Fibroblast of lung (primary cell): ENCODE results near the gene PRR20E. TPM values are rescaled to one million over a fixed set of nuclear protein-coding genes. Genes with fewer than 3 reads are reported as not detected.
"Not testable (repeated sequence)": the region's sequence is repeated elsewhere in the genome, so short reads cannot be mapped to it uniquely, and the experiment has no call there.

Experiments
- DNase-seq, 2 donors: peaks; one replicate each; pipeline versions ENCODE4 v3.0.0 to v3.0.0-alpha.2; 2010; ENCODE audit warnings: low read depth in 2 of 2
- H2AFZ ChIP-seq: 2 replicates; pipeline ENCODE4 v1.5.1; 2012; ENCODE audit warnings: low read length, control low read depth, inconsistent platforms
- H3K27ac ChIP-seq: 2 replicates; pipeline ENCODE4 v1.5.1; 2011; ENCODE audit warnings: low read length, control low read depth; ENCODE audit not compliant: insufficient read depth
- H3K27me3 ChIP-seq: 2 replicates; pipeline ENCODE4 v1.5.1; 2011; ENCODE audit warnings: mild to moderate bottlenecking, low read length; ENCODE audit not compliant: control insufficient read depth, insufficient read depth
- H3K36me3 ChIP-seq: 2 replicates; pipeline ENCODE4 v1.5.1; 2011; ENCODE audit warnings: low read length; ENCODE audit not compliant: control insufficient read depth, insufficient read depth
- H3K4me1 ChIP-seq: 2 replicates; pipeline ENCODE4 v1.5.1; 2011; ENCODE audit warnings: low read length; ENCODE audit not compliant: control insufficient read depth, insufficient read depth; ENCODE audit errors: extremely low read depth
- H3K4me2 ChIP-seq: 2 replicates; pipeline ENCODE4 v1.5.1; 2011; ENCODE audit warnings: low read length, control low read depth; ENCODE audit not compliant: insufficient read depth; ENCODE audit errors: extremely low read depth
- H3K4me3 ChIP-seq, 4 experiments: fragments of 200-600 bp in 1 of 4; sonication (generic) in 1 of 4; replicated peaks in 1 of 4; 2 replicates each; pipeline ENCODE4 v1.5.1; 2011 to 2016; ENCODE audit warnings: low read length in 4 of 4, low read depth in 3 of 4, mild to moderate bottlenecking in 3 of 4, control low read depth in 2 of 4, inconsistent platforms in 1 of 4, mixed read lengths in 1 of 4; ENCODE audit not compliant: insufficient read depth in 1 of 4; ENCODE audit errors: control extremely low read depth in 1 of 4
- H3K79me2 ChIP-seq: 2 replicates; pipeline ENCODE4 v1.5.1; 2012; ENCODE audit warnings: mild to moderate bottlenecking, low read length, inconsistent platforms; ENCODE audit not compliant: control insufficient read depth, insufficient read depth
- H3K9ac ChIP-seq: 2 replicates; pipeline ENCODE4 v1.5.1; 2011; ENCODE audit warnings: mild to moderate bottlenecking, low read length, control low read depth; ENCODE audit not compliant: insufficient read depth
- H3K9me3 ChIP-seq: 2 replicates; pipeline ENCODE4 v1.5.1; 2012; ENCODE audit warnings: low read depth, low read length; ENCODE audit not compliant: control insufficient read depth, insufficient read depth
- H4K20me1 ChIP-seq: 2 replicates; pipeline ENCODE4 v1.5.1; 2011; ENCODE audit warnings: low read length; ENCODE audit not compliant: control insufficient read depth, insufficient read depth; ENCODE audit errors: extremely low read depth
- EZH2 ChIP-seq: IDR thresholded peaks from 2 replicates; pipeline ENCODE4 v1.5.1; 2012; ENCODE audit warnings: low read length, control low read depth, mild to moderate bottlenecking; ENCODE audit errors: missing control alignments
- polyA plus RNA-seq, 2 donors: library from polyadenylated mRNA; depleted of rRNA in 1 of 2; stranded (reverse) in 1 of 2; unstranded in 1 of 2; fragments of >200 nt; gene quantifications; 2 replicates each; pipeline ENCODE4 v1.2.1, GENCODE V29; 2011 to 2012; ENCODE audit warnings: missing spikeins in 1 of 2
- total RNA-seq: library from RNA; depleted of rRNA; stranded (reverse); fragments of >200 nt; gene quantifications from 2 replicates; pipeline ENCODE4 v1.2.1, GENCODE V29; 2014
- TF ChIP-seq, protein P1 (sequence below), 2 donors: IDR thresholded peaks in 1 of 2; conservative IDR thresholded peaks in 1 of 2; 1 replicate in 1 of 2; 2 replicates in 1 of 2; pipeline ENCODE4 v1.5.1; 2011 to 2012; ENCODE audit warnings: low read length in 2 of 2, control low read depth in 1 of 2, inconsistent platforms in 1 of 2, low read depth in 1 of 2, mild to moderate bottlenecking in 1 of 2

PRR20E gene
- total and polyA plus RNA-seq, 2 donors (not counting 1 experiment from before 2014, with no cell fraction given) = not detected

DNA sequence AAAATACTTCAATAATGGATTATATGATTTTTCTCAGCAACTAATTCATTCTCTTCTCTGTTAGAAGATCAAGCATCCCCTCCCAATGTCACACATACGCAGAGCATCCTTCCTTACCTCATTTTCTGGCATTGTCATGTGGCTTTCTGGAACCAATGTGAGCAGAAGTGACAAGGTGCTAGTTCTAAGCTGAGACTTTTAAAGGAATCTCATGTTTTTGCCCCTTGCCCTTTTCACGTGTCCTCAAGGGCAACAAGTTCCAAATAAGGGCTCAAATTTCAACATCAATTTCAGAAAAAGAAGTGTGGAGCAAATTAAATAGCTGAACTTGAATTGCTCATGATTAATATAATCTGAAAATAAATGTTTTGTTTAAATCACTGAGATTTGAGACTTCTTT is 30.9 kb upstream of the PRR20E start:
- no peaks in the 10 kb centered on the region for H3K36me3 ChIP-seq
- DNase-seq = no peak
- no peak overlapping the region for H3K9ac ChIP-seq
- H3K27ac ChIP-seq = no peak overlapping the region
- H3K4me3 ChIP-seq = no peak overlapping the region
- H3K79me2 ChIP-seq = no peaks in the 10 kb centered on the region
- no peaks in the 10 kb centered on the region for H3K9me3 ChIP-seq
- H3K4me2 ChIP-seq = no peak overlapping the region
- no peaks in the 10 kb centered on the region for H4K20me1 ChIP-seq
- H2AFZ ChIP-seq = no peak overlapping the region
- no peak for TF ChIP-seq EZH2
- TF ChIP-seq, protein P1, sequence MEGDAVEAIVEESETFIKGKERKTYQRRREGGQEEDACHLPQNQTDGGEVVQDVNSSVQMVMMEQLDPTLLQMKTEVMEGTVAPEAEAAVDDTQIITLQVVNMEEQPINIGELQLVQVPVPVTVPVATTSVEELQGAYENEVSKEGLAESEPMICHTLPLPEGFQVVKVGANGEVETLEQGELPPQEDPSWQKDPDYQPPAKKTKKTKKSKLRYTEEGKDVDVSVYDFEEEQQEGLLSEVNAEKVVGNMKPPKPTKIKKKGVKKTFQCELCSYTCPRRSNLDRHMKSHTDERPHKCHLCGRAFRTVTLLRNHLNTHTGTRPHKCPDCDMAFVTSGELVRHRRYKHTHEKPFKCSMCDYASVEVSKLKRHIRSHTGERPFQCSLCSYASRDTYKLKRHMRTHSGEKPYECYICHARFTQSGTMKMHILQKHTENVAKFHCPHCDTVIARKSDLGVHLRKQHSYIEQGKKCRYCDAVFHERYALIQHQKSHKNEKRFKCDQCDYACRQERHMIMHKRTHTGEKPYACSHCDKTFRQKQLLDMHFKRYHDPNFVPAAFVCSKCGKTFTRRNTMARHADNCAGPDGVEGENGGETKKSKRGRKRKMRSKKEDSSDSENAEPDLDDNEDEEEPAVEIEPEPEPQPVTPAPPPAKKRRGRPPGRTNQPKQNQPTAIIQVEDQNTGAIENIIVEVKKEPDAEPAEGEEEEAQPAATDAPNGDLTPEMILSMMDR (conservative IDR thresholded peaks at IDR 0.05 in 1 of 2, IDR thresholded peaks at IDR 0.05 in 1 of 2; ENCODE audit: low read depth in 1 of 2, low read length in 2 of 2) = no peak
- no peaks in the 10 kb centered on the region for H3K4me1 ChIP-seq
- H3K27me3 ChIP-seq = no peaks in the 10 kb centered on the region

DNA sequence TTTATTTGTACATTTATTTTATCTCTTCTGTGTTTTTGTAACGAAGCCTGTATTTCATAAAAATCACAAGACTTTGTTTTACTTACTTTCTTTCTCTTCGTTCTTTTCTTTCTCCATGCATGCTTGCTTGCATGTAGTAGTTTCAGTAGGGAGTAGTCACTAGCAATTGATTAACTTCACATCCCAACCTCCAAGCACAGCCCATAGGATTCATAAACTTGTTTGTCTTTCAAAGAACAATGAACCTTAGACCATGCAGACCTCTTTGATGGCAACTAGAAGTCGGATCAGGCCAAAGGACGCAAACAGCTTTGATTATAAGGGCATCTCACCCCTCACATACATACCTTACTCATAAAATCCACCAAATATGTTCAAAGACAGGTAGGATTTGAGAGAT is 29.4 kb upstream of the PRR20E start:
- Histone ChIP-seq H3K79me2 (no peaks in the 10 kb centered on the region), H4K20me1 (no peaks in the 10 kb centered on the region), H3K4me1 (no peaks in the 10 kb centered on the region), H3K36me3 (no peaks in the 10 kb centered on the region), H3K4me2 (no peak overlapping the region), H3K4me3 (no peak overlapping the region), H2AFZ (no peak overlapping the region), H3K27ac (no peak overlapping the region), H3K9me3 (no peaks in the 10 kb centered on the region), H3K9ac (no peak overlapping the region), H3K27me3 (no peaks in the 10 kb centered on the region)
- DNase-seq = no peak
- TF ChIP-seq, protein P1 (conservative IDR thresholded peaks at IDR 0.05 in 1 of 2, IDR thresholded peaks at IDR 0.05 in 1 of 2; ENCODE audit: low read depth in 1 of 2, low read length in 2 of 2) = no peak
- no peak for TF ChIP-seq EZH2

DNA sequence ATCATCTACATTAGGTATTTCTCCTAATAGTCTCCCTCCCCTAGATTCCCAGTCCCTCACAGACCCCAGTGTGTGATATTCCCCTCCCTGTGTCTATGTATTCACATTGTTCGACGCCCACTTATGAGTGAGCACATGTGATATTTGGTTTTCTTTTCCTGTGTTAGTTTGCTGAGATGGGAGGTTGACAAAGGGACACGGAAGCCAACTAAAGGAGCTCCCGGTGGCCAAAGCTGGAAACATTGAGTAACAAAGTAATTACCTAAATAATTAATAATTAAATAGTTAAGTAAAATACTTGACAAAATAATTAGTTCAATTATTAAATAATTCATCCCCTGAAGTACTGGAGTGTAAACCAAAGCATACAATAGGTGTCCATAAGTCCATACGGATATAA is 28.0 kb upstream of the PRR20E start:
- no peaks in the 10 kb centered on the region for H3K79me2 ChIP-seq
- no peak overlapping the region for H3K9ac ChIP-seq
- H3K4me3 ChIP-seq = no peak overlapping the region
- H3K4me1 ChIP-seq = no peaks in the 10 kb centered on the region
- no peak for TF ChIP-seq EZH2
- TF ChIP-seq, protein P1 (conservative IDR thresholded peaks at IDR 0.05 in 1 of 2, IDR thresholded peaks at IDR 0.05 in 1 of 2; ENCODE audit: low read depth in 1 of 2, low read length in 2 of 2) = no peak
- no peaks in the 10 kb centered on the region for H3K9me3 ChIP-seq
- no peak overlapping the region for H3K27ac ChIP-seq
- no peak overlapping the region for H3K4me2 ChIP-seq
- no peaks in the 10 kb centered on the region for H4K20me1 ChIP-seq
- no peaks in the 10 kb centered on the region for H3K36me3 ChIP-seq
- H2AFZ ChIP-seq = no peak overlapping the region
- no peaks in the 10 kb centered on the region for H3K27me3 ChIP-seq
- no peak for DNase-seq

DNA sequence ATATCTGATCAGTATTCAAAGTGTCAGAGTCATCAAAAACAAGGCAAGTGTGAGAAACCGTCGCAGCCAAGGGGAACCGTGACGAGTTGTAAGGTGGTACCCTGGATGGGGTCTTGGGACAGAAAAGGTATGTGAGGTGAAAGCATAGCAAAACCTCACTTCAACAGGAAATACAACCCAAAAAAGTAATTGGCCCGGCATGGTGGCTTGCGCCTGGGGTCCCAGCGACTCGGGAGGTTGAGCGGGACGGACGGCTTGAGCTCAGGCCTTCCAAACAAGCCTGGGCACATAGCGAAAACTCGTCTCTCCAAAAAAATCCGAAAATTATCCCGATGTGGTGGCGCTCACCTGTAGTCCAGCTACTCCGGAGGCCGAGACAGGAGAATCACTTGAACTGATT is 27.2 kb upstream of the PRR20E start:
- not testable (repeated sequence) for H3K27ac ChIP-seq, H3K4me3 ChIP-seq, H3K4me2 ChIP-seq, H3K4me1 ChIP-seq, H3K79me2 ChIP-seq, DNase-seq, H3K9ac ChIP-seq, H3K9me3 ChIP-seq, H4K20me1 ChIP-seq, H2AFZ ChIP-seq, H3K27me3 ChIP-seq, H3K36me3 ChIP-seq

DNA sequence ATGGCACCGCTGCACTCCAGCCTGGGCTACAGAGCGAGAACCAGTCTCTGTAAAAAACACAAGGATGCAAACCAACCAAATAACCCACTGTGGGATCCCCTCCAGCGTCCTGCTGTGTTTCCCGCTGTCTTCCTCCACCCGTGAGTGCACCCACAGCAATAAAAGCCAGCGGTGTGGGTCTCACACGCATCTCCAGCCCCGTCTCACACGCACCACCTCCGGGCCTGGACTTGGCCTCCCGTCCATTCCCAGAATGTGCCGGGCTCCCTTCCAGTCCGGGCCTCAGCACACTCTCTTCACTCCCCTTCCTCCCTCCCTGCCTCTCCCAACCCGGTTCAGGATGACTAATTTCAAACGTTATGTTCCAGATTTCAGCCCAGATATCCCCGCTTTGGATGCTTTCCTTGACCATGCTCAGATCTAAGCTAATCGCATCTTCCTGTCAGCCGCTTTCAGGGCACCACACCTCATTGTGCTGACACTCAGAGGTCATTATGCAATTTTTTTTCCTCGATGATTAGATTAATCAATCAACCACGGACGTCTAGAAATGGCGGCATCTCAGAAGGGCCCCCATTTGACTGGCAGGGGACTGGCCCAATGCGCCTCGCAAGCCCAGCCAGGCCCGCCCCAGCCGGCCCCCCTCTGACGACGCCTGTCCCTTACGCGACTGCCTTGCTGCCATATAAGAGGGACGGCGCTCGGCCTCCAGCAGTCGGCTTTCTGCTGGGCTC is 26.6 kb upstream of the PRR20E start, which contains the start of gene PRR20A:
TSS of gene PRR20A (plus strand) at position 684 of the 734 bp plus-strand sequence. CDS start 387 bp downstream, outside the sequence.
- H3K4me3 ChIP-seq, H3K27ac ChIP-seq, H3K79me2 ChIP-seq, H3K9ac ChIP-seq, H3K4me2 ChIP-seq, H3K27me3 ChIP-seq, H3K36me3 ChIP-seq, H3K4me1 ChIP-seq, H3K9me3 ChIP-seq, H4K20me1 ChIP-seq, DNase-seq, H2AFZ ChIP-seq: not testable (repeated sequence)
